Gastrocnemius medialis (tissue), 4 donors: ENCODE data around the gene PDGFC. TPM values are rescaled to one million over a fixed set of nuclear protein-coding genes. Genes with fewer than 3 reads are reported as not detected.
A peak's percentile ranks its signal among the peaks of the same experiment; 100 is the strongest.

Experiments
- ATAC-seq, 2 donors: fragments of 150-250 bp; one replicate each; pipeline ENCODE4 v1.9.1; 2016
- DNase-seq, 2 donors: peaks; one replicate each; pipeline ENCODE4 v3.0.0-alpha.2; 2019
- H3K27ac ChIP-seq, 4 donors: fragments of 200-600 bp; sonication (generic); 1 replicate in 1 of 4; 2 replicates in 3 of 4; pipeline ENCODE4 v1.5.1; 2016 to 2018; ENCODE audit warnings: mild to moderate bottlenecking in 2 of 4, moderate library complexity in 1 of 4
- H3K27me3 ChIP-seq, 3 donors: fragments of 200-600 bp; sonication (generic) in 2 of 3; 1 replicate in 1 of 3; 2 replicates in 2 of 3; pipeline versions ENCODE4 v1.5.1 to v1.6.0; 2016 to 2019; ENCODE audit warnings: mild to moderate bottlenecking in 1 of 3, moderate library complexity in 1 of 3
- H3K36me3 ChIP-seq, 2 donors: fragments of 200-600 bp; sonication (generic) in 1 of 2; one replicate each; pipeline ENCODE4 v1.5.1; 2017 to 2018
- H3K4me1 ChIP-seq, 2 donors: fragments of 200-600 bp; sonication (generic) in 1 of 2; one replicate each; pipeline ENCODE4 v1.5.1; 2016 to 2017; ENCODE audit warnings: mild to moderate bottlenecking in 2 of 2
- H3K4me3 ChIP-seq, 4 donors: fragments of 200-600 bp; sonication (generic) in 3 of 4; 1 replicate in 1 of 4; 2 replicates in 3 of 4; pipeline ENCODE4 v1.5.1; 2016 to 2019; ENCODE audit warnings: mild to moderate bottlenecking in 2 of 4
- H3K9me3 ChIP-seq, 3 donors: fragments of 200-600 bp; sonication (generic) in 2 of 3; 1 replicate in 1 of 3; 2 replicates in 2 of 3; pipeline ENCODE4 v1.5.1; 2016 to 2019
- POLR2A ChIP-seq, 2 donors: fragments of 450-650 bp; IDR thresholded peaks; one replicate each; pipeline ENCODE4 v1.6.1; 2017; ENCODE audit warnings: antibody characterized with exemption in 2 of 2, mild to moderate bottlenecking in 2 of 2, moderate library complexity in 2 of 2
- in situ Hi-C, 4 donors: fragments of 200-750 bp; cut with MboI; loops; one replicate each; pipeline versions ENCODE4 v1.15.0 to v1.8.0; 2017; ENCODE audit warnings: low sequenced_read_pairs in 4 of 4
- intact Hi-C: fragments of 100-400 bp; cut with DNase I; formaldehyde crosslinking; loops from one replicate; pipeline ENCODE4 v1.15.1; 2023; ENCODE audit warnings: low total_unique reads
- total RNA-seq, 4 donors: library from RNA; depleted of rRNA; stranded (reverse); fragments of >200 nt; gene quantifications; one replicate each; pipeline versions ENCODE4 v1.1.0 to v1.2.3, GENCODE V29; 2016
- TF ChIP-seq, protein P1 (sequence below), 5 experiments: fragments of 450-650 bp in 3 of 5; fragments of 200-600 bp in 2 of 5; sonication (generic) in 2 of 5; IDR thresholded peaks in 4 of 5; conservative IDR thresholded peaks in 1 of 5; 1 replicate in 4 of 5; 2 replicates in 1 of 5; pipeline ENCODE4 v1.5.1; 2016 to 2019; ENCODE audit warnings: antibody characterized with exemption in 5 of 5, mild to moderate bottlenecking in 3 of 5, moderate library complexity in 3 of 5

The PDGFC gene
- total RNA-seq, 4 donors from 2014 or later, result 4.4 to 10.7 (median 6.3) TPM

GRCh38 chr4:156992943-156993342, 21.3 kb upstream of the PDGFC start:
- Histone ChIP-seq H3K27me3 (no peaks in the 10 kb centered on the region), H3K9me3 (no peaks in the 10 kb centered on the region), H3K27ac (no peak overlapping the region), H3K36me3 (no peaks in the 10 kb centered on the region), H3K4me1 (no peaks in the 10 kb centered on the region), H3K4me3 (no peak overlapping the region)
- in situ Hi-C loops, result no loop called here
- intact Hi-C loops, result no loop called here
- DNase-seq (no peak), ATAC-seq (no peak)
- no peak for TF ChIP-seq POLR2A (IDR thresholded peaks at IDR 0.05)
- TF ChIP-seq, protein P1, sequence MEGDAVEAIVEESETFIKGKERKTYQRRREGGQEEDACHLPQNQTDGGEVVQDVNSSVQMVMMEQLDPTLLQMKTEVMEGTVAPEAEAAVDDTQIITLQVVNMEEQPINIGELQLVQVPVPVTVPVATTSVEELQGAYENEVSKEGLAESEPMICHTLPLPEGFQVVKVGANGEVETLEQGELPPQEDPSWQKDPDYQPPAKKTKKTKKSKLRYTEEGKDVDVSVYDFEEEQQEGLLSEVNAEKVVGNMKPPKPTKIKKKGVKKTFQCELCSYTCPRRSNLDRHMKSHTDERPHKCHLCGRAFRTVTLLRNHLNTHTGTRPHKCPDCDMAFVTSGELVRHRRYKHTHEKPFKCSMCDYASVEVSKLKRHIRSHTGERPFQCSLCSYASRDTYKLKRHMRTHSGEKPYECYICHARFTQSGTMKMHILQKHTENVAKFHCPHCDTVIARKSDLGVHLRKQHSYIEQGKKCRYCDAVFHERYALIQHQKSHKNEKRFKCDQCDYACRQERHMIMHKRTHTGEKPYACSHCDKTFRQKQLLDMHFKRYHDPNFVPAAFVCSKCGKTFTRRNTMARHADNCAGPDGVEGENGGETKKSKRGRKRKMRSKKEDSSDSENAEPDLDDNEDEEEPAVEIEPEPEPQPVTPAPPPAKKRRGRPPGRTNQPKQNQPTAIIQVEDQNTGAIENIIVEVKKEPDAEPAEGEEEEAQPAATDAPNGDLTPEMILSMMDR (IDR thresholded peaks at IDR 0.05 in 4 of 5, conservative IDR thresholded peaks at IDR 0.05 in 1 of 5), result no peak

DNA sequence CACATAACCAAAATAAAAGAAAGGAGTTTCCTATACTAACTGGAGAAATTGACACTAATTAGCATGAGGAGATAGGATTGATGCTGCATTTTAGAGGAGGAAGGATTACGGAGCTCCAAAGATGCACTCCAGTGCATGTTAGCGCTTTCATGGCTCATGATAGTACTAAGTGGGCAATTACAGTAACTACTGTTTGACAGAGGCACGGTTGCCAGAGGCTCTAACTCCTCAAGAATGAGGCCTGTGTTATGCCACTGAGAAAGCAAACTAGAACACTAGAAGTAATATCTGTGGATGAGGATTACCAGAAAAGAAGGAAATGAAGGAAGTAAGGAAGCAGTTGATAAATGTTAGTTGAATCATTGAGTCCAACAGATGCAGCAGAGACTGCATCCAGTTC, 19.6 kb upstream of the PDGFC start:
- no peaks in the 10 kb centered on the region for H3K36me3 ChIP-seq
- H3K4me3 ChIP-seq, result no peak overlapping the region
- H3K27me3 ChIP-seq, result no peaks in the 10 kb centered on the region
- H3K4me1 ChIP-seq, result no peaks in the 10 kb centered on the region
- ATAC-seq (no peak), DNase-seq (no peak)
- no peak overlapping the region for H3K27ac ChIP-seq
- H3K9me3 ChIP-seq, result no peaks in the 10 kb centered on the region
- intact Hi-C loops (no loop called here), in situ Hi-C loops (no loop called here)
- TF ChIP-seq, protein P1 (IDR thresholded peaks at IDR 0.05 in 4 of 5, conservative IDR thresholded peaks at IDR 0.05 in 1 of 5), result no peak
- TF ChIP-seq POLR2A (IDR thresholded peaks at IDR 0.05), result no peak

DNA sequence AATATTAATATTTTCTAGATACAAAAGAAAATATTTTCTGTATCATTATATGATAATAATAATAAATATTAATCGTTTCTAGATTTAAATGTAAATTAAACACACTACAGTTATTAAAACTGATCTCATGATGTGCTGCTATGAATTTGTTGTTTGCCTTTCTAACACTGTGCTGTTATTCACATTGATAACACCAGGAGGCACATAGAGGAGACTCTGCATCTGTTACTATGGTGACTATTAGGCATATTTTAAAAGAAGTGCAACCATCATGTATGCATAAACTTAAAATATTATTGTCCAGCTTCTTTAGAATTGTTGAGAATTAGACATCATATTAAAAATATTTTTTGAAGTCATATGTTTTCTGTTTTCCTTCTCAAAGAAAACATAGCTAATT, 11.8 kb upstream of the PDGFC start:
- DNase-seq (no peak), ATAC-seq (no peak)
- H3K36me3 ChIP-seq, result no peaks in the 10 kb centered on the region
- in situ Hi-C loops (no loop called here), intact Hi-C loops (no loop called here)
- no peak overlapping the region for H3K4me3 ChIP-seq
- no peaks in the 10 kb centered on the region for H3K4me1 ChIP-seq
- no peaks in the 10 kb centered on the region for H3K27me3 ChIP-seq
- no peak overlapping the region for H3K27ac ChIP-seq
- no peaks in the 10 kb centered on the region for H3K9me3 ChIP-seq
- TF ChIP-seq, protein P1 (IDR thresholded peaks at IDR 0.05 in 4 of 5, conservative IDR thresholded peaks at IDR 0.05 in 1 of 5), result peak in 1 of 5 experiments; percentile 8
- TF ChIP-seq POLR2A (IDR thresholded peaks at IDR 0.05), result no peak

DNA sequence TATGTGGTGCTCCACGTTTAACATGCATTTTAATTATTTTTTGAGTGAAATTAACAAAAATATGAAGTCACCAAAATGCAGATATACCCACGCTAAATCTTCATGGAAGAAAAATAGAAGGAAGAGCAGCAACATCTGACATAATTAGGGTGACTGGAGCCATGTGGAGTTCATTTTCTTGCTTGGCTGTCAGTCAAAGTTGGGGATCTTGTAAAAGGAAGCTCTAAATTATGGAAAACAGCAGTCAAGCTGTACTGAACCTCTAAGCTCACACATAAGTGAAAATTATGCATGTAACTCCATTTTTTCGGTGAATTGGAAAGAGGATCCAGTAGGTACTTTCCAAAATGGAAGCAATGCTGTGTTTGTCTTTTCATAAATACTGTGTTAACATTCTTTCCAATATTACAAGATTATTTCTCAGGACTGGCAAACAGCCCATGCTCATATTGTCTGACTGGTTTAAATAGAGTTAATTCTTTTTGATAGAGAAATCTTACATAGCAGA, 9.7 kb upstream of the PDGFC start:
- intact Hi-C loops (no loop called here), in situ Hi-C loops (no loop called here)
- no peaks in the 10 kb centered on the region for H3K27me3 ChIP-seq
- no peaks in the 10 kb centered on the region for H3K9me3 ChIP-seq
- no peak overlapping the region for H3K4me3 ChIP-seq
- no peaks in the 10 kb centered on the region for H3K4me1 ChIP-seq
- DNase-seq, result no peak
- no peak for ATAC-seq
- TF ChIP-seq, protein P1 (IDR thresholded peaks at IDR 0.05 in 4 of 5, conservative IDR thresholded peaks at IDR 0.05 in 1 of 5), result no peak
- H3K27ac ChIP-seq, result no peak overlapping the region
- no peaks in the 10 kb centered on the region for H3K36me3 ChIP-seq
